Stimulated activated naive CD4-positive, alpha-beta T cell (primary cell): ENCODE data around the gene DBET.
"Not testable (repeated sequence)": the region's sequence is repeated elsewhere in the genome, so short reads cannot be mapped to it uniquely, and the experiment has no call there.

Source experiments
- DNase-seq, 6 experiments: peaks; one replicate each; lab custom pipeline; 2025; lab: John Stamatoyannopoulos, UW

DBET gene

GRCh38 chr4:190064342-190064741, at the start of gene DBET:
DBET (plus strand) TSS chr4:190064502.
- DNase-seq = not testable (repeated sequence)

GRCh38 chr4:190014771-190015537, 49.3 kb upstream of the DBET start:
- DNase-seq = no peak

- no peak for DNase-seq
Observed at GRCh38 chr4:190015538-190016368, 48.5 kb upstream of the DBET start.

GRCh38 chr4:190016369-190017289, 47.7 kb upstream of the DBET start:
- no peak for DNase-seq

- DNase-seq = no peak
Observed at GRCh38 chr4:190017357-190018200, 46.7 kb upstream of the DBET start.

GRCh38 chr4:190018201-190018920, 45.9 kb upstream of the DBET start:
- no peak for DNase-seq

GRCh38 chr4:190019023-190019858, 45.1 kb upstream of the DBET start:
- no peak for DNase-seq

GRCh38 chr4:190019859-190020463, 44.3 kb upstream of the DBET start:
- DNase-seq = not testable (repeated sequence)

- no peak for DNase-seq
Observed at GRCh38 chr4:190020790-190021717, 43.2 kb upstream of the DBET start.

GRCh38 chr4:190021973-190022372, 42.3 kb upstream of the DBET start:
- DNase-seq = not testable (repeated sequence)

GRCh38 chr4:190022614-190023281, 41.6 kb upstream of the DBET start:
- DNase-seq = not testable (repeated sequence)

- not testable (repeated sequence) for DNase-seq
Observed at GRCh38 chr4:190027156-190027555, 37.1 kb upstream of the DBET start, which contains the start of gene FRG2. FRG2 (minus strand) TSS chr4:190027256; CDS start chr4:190027204, 52 bp downstream.

- not testable (repeated sequence) for DNase-seq
Observed at GRCh38 chr4:190031264-190031663, 33.0 kb upstream of the DBET start.

GRCh38 chr4:190037704-190038388, 26.5 kb upstream of the DBET start:
- not testable (repeated sequence) for DNase-seq

GRCh38 chr4:190040873-190041272, 23.4 kb upstream of the DBET start:
- DNase-seq = not testable (repeated sequence)

- not testable (repeated sequence) for DNase-seq
Observed at GRCh38 chr4:190047627-190048026, 16.7 kb upstream of the DBET start.
